HL-60 (cell line): ENCODE results near the gene LAMTOR3.

Source experiments
- DNase-seq, 2 experiments: peaks; one replicate each; pipeline ENCODE4 v3.0.0-alpha.2; 2010 to 2020; ENCODE audit warnings: low read depth in 1 of 2, low spot score in 1 of 2
- H3K27ac ChIP-seq: fragments of 250-450 bp; sonication (Bioruptor Pico); replicated peaks from 2 replicates; pipeline ENCODE4 v1.5.1; 2020; ENCODE audit warnings: mild to moderate bottlenecking, moderate library complexity
- H3K27me3 ChIP-seq: fragments of 250-450 bp; sonication (Bioruptor Pico); 2 replicates; pipeline ENCODE4 v1.5.1; 2021; ENCODE audit warnings: mild to moderate bottlenecking, moderate library complexity; ENCODE audit not compliant: insufficient read depth, poor library complexity, severe bottlenecking
- H3K4me3 ChIP-seq: replicated peaks from 2 replicates; pipeline ENCODE4 v1.5.1; 2011; ENCODE audit warnings: mild to moderate bottlenecking, control low read depth, low read length; ENCODE audit not compliant: insufficient read depth
- GABPA ChIP-seq: IDR thresholded peaks from 2 replicates; pipeline ENCODE4 v1.6.1; 2012; ENCODE audit warnings: low read depth
- POLR2AphosphoS5 ChIP-seq: IDR thresholded peaks from 2 replicates; pipeline ENCODE4 v1.6.1; 2012; ENCODE audit warnings: low read depth
- SPI1 ChIP-seq: IDR thresholded peaks from 2 replicates; pipeline ENCODE4 v1.6.1; 2012; ENCODE audit warnings: low read depth, mild to moderate bottlenecking, borderline replicate concordance
- TF ChIP-seq, protein P1 (sequence below): IDR thresholded peaks from 2 replicates; pipeline ENCODE4 v1.6.1; 2012; ENCODE audit warnings: low read depth; ENCODE audit not compliant: insufficient replicate concordance
- TF ChIP-seq, protein P2 (sequence below): IDR thresholded peaks from one replicate; pipeline ENCODE4 v1.5.1; 2011; ENCODE audit warnings: low read length, control low read depth, inconsistent platforms; ENCODE audit not compliant: insufficient read depth

The LAMTOR3 gene

DNA sequence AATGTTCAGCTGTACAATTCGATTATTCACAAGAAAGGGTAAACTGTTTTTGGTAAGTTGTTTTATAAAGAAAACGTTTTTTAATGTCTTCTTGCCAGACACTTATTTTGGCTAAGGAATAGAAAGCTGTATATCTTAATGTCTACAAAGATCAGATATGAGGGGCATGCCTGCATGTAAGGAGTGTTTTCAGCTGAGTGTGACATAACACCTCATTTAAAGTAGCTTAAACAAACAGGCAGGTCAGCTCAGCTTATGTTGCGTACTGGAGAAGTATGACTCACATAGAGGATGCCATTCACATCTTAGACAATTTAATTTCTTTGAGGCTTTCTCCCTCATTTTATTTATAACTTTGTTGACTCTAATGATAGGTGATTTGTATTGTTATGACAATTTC lies 30.4 kb downstream of the LAMTOR3 start:
- no peak overlapping the region for H3K4me3 ChIP-seq
- TF ChIP-seq SPI1 = no peak
- no peak for TF ChIP-seq POLR2AphosphoS5
- no peak for TF ChIP-seq GABPA
- TF ChIP-seq, protein P1, sequence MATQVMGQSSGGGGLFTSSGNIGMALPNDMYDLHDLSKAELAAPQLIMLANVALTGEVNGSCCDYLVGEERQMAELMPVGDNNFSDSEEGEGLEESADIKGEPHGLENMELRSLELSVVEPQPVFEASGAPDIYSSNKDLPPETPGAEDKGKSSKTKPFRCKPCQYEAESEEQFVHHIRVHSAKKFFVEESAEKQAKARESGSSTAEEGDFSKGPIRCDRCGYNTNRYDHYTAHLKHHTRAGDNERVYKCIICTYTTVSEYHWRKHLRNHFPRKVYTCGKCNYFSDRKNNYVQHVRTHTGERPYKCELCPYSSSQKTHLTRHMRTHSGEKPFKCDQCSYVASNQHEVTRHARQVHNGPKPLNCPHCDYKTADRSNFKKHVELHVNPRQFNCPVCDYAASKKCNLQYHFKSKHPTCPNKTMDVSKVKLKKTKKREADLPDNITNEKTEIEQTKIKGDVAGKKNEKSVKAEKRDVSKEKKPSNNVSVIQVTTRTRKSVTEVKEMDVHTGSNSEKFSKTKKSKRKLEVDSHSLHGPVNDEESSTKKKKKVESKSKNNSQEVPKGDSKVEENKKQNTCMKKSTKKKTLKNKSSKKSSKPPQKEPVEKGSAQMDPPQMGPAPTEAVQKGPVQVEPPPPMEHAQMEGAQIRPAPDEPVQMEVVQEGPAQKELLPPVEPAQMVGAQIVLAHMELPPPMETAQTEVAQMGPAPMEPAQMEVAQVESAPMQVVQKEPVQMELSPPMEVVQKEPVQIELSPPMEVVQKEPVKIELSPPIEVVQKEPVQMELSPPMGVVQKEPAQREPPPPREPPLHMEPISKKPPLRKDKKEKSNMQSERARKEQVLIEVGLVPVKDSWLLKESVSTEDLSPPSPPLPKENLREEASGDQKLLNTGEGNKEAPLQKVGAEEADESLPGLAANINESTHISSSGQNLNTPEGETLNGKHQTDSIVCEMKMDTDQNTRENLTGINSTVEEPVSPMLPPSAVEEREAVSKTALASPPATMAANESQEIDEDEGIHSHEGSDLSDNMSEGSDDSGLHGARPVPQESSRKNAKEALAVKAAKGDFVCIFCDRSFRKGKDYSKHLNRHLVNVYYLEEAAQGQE = no peak
- TF ChIP-seq, protein P2, sequence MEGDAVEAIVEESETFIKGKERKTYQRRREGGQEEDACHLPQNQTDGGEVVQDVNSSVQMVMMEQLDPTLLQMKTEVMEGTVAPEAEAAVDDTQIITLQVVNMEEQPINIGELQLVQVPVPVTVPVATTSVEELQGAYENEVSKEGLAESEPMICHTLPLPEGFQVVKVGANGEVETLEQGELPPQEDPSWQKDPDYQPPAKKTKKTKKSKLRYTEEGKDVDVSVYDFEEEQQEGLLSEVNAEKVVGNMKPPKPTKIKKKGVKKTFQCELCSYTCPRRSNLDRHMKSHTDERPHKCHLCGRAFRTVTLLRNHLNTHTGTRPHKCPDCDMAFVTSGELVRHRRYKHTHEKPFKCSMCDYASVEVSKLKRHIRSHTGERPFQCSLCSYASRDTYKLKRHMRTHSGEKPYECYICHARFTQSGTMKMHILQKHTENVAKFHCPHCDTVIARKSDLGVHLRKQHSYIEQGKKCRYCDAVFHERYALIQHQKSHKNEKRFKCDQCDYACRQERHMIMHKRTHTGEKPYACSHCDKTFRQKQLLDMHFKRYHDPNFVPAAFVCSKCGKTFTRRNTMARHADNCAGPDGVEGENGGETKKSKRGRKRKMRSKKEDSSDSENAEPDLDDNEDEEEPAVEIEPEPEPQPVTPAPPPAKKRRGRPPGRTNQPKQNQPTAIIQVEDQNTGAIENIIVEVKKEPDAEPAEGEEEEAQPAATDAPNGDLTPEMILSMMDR = no peak
- no peak overlapping the region for H3K27ac ChIP-seq
- H3K27me3 ChIP-seq = no peaks in the 10 kb centered on the region
- no peak for DNase-seq

DNA sequence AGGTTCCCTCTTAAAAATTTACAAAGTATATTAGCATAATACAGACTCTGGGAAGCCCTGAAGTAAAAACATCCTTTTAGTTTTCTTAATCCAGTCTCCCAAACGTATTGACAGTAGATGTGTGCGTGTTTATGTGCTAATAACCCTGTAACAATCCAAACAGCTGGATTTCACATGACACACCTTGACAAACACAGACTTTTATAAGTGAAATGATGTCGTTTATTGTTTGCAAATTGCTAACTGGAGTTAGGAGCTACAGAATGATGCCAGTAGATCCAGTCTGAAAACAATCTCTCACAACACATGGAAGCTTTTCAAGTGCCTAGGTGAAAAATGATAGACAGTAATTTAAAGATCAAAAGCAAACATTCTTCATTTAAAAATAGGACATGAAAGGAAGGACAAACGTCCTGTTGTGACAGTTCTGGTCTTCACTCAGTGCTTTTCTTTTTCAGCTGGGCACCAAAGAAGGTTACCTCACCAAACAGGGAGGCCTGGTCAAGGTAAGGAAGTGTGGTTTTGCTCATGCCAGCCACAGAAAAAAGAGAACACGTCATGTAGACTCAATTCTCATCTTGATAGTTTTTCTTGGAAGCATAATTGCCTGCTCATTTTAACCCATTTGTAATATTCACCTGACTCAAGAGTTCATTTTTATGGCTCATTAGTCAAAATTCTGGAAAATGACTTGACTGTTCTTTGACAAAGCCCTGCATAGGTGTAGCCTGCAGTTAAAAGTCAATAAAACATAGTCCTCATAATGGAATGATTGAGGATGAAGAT lies 32.9 kb downstream of the LAMTOR3 start:
- no peak for TF ChIP-seq GABPA
- TF ChIP-seq, protein P1 = no peak
- TF ChIP-seq SPI1 = peak; percentile 58; the same call in 1 of the 2 replicates
- DNase-seq = peak in 1 of 2 experiments; percentile 72
- H3K4me3 ChIP-seq = no peak overlapping the region
- peak overlapping the region; percentile 48 for H3K27ac ChIP-seq
- H3K27me3 ChIP-seq = no peaks in the 10 kb centered on the region

DNA sequence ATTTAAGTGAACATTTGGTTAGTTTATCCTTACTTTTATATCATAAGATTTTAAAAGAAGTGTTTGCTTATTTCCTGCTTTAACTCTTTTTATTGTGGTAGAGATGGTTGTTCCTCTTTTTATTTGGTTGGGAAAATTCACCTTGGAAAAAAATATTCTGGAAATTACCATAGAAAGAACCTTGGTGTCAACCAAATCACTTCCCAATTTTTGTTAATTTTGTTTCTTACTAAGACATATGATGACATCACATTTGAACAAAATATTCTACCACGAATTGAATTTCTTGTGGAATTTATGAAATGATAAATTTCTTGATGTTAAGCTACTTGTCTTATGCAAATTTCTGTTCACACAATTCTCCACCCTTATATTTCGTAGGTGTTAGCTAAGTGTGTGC lies 33.7 kb downstream of the LAMTOR3 start:
- Histone ChIP-seq H3K27me3 (no peaks in the 10 kb centered on the region), H3K27ac (peak overlapping the region; percentile 48; the same call in 1 of the 2 replicates), H3K4me3 (no peak overlapping the region)
- no peak for TF ChIP-seq GABPA
- TF ChIP-seq, protein P2 = no peak
- no peak for DNase-seq

DNA sequence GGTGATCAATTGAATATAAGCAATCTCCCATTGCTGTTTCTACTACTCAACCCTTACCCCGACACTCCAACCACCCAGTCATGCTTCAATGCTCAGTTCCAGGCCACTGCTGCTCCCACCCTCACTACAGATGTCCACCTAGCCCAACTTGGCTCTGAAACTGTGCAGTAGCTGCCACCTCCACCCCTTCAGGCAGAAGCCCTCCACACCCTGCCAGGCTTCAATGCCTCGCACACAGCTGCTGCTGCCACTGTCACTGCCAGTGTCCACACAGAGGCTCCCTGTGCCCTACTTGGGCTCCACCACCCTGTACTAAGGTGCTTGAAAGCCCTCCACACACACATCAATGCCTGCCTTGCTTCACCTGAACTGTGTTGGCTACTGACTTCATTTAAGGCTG lies 34.6 kb downstream of the LAMTOR3 start:
- Histone ChIP-seq H3K27ac (peak overlapping the region; percentile 25), H3K4me3 (no peak overlapping the region), H3K27me3 (no peaks in the 10 kb centered on the region)
- no peak for DNase-seq
- TF ChIP-seq POLR2AphosphoS5 = no peak
- TF ChIP-seq SPI1 = no peak
- no peak for TF ChIP-seq GABPA
- TF ChIP-seq, protein P1 = no peak
- TF ChIP-seq, protein P2 = no peak
